Measurements from ENCODE around the gene BMP6.

- TF ChIP-seq, protein P1, sequence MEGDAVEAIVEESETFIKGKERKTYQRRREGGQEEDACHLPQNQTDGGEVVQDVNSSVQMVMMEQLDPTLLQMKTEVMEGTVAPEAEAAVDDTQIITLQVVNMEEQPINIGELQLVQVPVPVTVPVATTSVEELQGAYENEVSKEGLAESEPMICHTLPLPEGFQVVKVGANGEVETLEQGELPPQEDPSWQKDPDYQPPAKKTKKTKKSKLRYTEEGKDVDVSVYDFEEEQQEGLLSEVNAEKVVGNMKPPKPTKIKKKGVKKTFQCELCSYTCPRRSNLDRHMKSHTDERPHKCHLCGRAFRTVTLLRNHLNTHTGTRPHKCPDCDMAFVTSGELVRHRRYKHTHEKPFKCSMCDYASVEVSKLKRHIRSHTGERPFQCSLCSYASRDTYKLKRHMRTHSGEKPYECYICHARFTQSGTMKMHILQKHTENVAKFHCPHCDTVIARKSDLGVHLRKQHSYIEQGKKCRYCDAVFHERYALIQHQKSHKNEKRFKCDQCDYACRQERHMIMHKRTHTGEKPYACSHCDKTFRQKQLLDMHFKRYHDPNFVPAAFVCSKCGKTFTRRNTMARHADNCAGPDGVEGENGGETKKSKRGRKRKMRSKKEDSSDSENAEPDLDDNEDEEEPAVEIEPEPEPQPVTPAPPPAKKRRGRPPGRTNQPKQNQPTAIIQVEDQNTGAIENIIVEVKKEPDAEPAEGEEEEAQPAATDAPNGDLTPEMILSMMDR (IDR thresholded peaks at IDR 0.05), result no peak
- no peak for TF ChIP-seq POLR2A (IDR thresholded peaks at IDR 0.05)
These were observed 68.6 kb downstream of the BMP6 start for GRCh38 chr6:7794509-7794908.
